OCI-LY7 (cell line): ENCODE measurements around the gene PLPP4. TPM values are rescaled to one million over a fixed set of nuclear protein-coding genes. Genes with fewer than 3 reads are reported as not detected.

Experiments
- BruUV-seq: library from RNA; stranded (reverse); fragments of 400-500 nt; replicated peaks from 2 replicates; lab custom pipeline; 2021; lab: Mats Ljungman, UMichigan
- CTCF ChIA-PET: fragments of 300-600 bp; sonication (Branson Sonifier 250); formaldehyde crosslinking; loops from one replicate; lab custom pipeline; 2022; ENCODE audit warnings: antibody characterized with exemption; ENCODE audit not compliant: unreplicated experiment; lab: Charles Lee
- POLR2A ChIA-PET: fragments of 300-600 bp; sonication (Branson Sonifier 250); formaldehyde crosslinking; loops from one replicate; lab custom pipeline; 2022; ENCODE audit warnings: antibody characterized with exemption; lab: Charles Lee
- DNase-seq: peaks from one replicate; pipeline ENCODE4 v3.0.0-alpha.2; 2015; ENCODE audit warnings: low spot score
- H2AFZ ChIP-seq: fragments of 200-600 bp; sonication (generic), shearing (Covaris generic); 2 replicates; pipeline ENCODE4 v1.6.1; 2014; ENCODE audit warnings: mild to moderate bottlenecking, antibody characterized with exemption, low read length, moderate library complexity
- H3K27ac ChIP-seq: fragments of 200-600 bp; sonication (generic); 2 replicates; pipeline ENCODE4 v1.5.1; 2014; ENCODE audit warnings: mixed run types, low read depth, mild to moderate bottlenecking, moderate library complexity, low read length, inconsistent platforms; ENCODE audit not compliant: poor library complexity, severe bottlenecking
- H3K36me3 ChIP-seq: fragments of 200-600 bp; sonication (generic); 2 replicates; pipeline ENCODE4 v1.6.1; 2014; ENCODE audit warnings: mild to moderate bottlenecking, antibody characterized with exemption, low read length, moderate library complexity, mixed read lengths; ENCODE audit not compliant: insufficient read depth
- H3K4me1 ChIP-seq: fragments of 200-600 bp; sonication (generic); 2 replicates; pipeline ENCODE4 v1.5.1; 2014; ENCODE audit warnings: mild to moderate bottlenecking, low read length; ENCODE audit not compliant: insufficient read depth, poor library complexity, severe bottlenecking
- H3K4me2 ChIP-seq: fragments of 200-600 bp; sonication (generic); 2 replicates; pipeline ENCODE4 v1.6.1; 2014; ENCODE audit warnings: mild to moderate bottlenecking, low read length
- H3K4me3 ChIP-seq: fragments of 200-600 bp; sonication (generic); 2 replicates; pipeline ENCODE4 v1.5.1; 2014; ENCODE audit warnings: mild to moderate bottlenecking, low read depth, low read length; ENCODE audit not compliant: poor library complexity, severe bottlenecking
- H3K79me2 ChIP-seq: fragments of 200-600 bp; sonication (generic); 2 replicates; pipeline ENCODE4 v1.6.1; 2016; ENCODE audit warnings: low read depth, mild to moderate bottlenecking, low read length, moderate library complexity, mixed read lengths; ENCODE audit not compliant: insufficient read depth
- H3K9me2 ChIP-seq: fragments of 200-600 bp; sonication (generic); 2 replicates; pipeline ENCODE4 v1.6.1; 2016; ENCODE audit warnings: mild to moderate bottlenecking, low read length, mixed read lengths; ENCODE audit not compliant: insufficient read depth
- H3K9me3 ChIP-seq: fragments of 200-600 bp; sonication (generic); 2 replicates; pipeline ENCODE4 v1.6.1; 2014; ENCODE audit warnings: mild to moderate bottlenecking, mixed run types, low read length, mixed read lengths
- H4K20me1 ChIP-seq: fragments of 200-600 bp; sonication (generic); 2 replicates; pipeline ENCODE4 v1.6.1; 2014; ENCODE audit warnings: mild to moderate bottlenecking, antibody characterized with exemption, low read length, moderate library complexity, mixed read lengths; ENCODE audit not compliant: insufficient read depth
- CTCF ChIP-seq: fragments of 200-600 bp; sonication (generic); conservative IDR thresholded peaks from 2 replicates; pipeline ENCODE4 v1.5.1; 2014; ENCODE audit warnings: mild to moderate bottlenecking, antibody characterized with exemption, low read length, moderate library complexity, mixed read lengths
- EZH2phosphoT487 ChIP-seq: fragments of 200-600 bp; sonication (generic); IDR thresholded peaks from 2 replicates; pipeline ENCODE4 v1.6.1; 2018; ENCODE audit warnings: low read depth, borderline replicate concordance, mild to moderate bottlenecking, mixed run types, antibody characterized with exemption, low read length, moderate library complexity, mixed read lengths
- intact Hi-C: fragments of 100-400 bp; cut with micrococcal nuclease; formaldehyde crosslinking; loops from one replicate; pipeline ENCODE4 v1.10.0; 2022; ENCODE audit not compliant: unreplicated experiment
- total RNA-seq, 2 experiments: library from RNA; depleted of rRNA in 1 of 2; stranded (reverse); fragments of >200 nt in 1 of 2; shearing (Covaris generic) in 1 of 2; gene quantifications; 2 replicates each; pipeline ENCODE4 v1.2.3, GENCODE V29; 2014 to 2022

PLPP4 gene
- total RNA-seq, 2 experiments from 2014 or later = not detected

GRCh38 chr10:120571266-120571665 lies 114.2 kb downstream of the PLPP4 start:
- H4K20me1 ChIP-seq = no peaks in the 10 kb centered on the region
- no peak for DNase-seq
- no peak overlapping the region for H3K4me3 ChIP-seq
- BruUV-seq = no TSS peak
- intact Hi-C loops = no loop called here
- ChIA-PET POLR2A (no interaction called here), CTCF (no interaction called here)
- H3K9me2 ChIP-seq = no peaks in the 10 kb centered on the region
- H3K4me2 ChIP-seq = no peak overlapping the region
- H3K79me2 ChIP-seq = no peaks in the 10 kb centered on the region
- no peaks in the 10 kb centered on the region for H3K4me1 ChIP-seq
- TF ChIP-seq EZH2phosphoT487 (no peak), CTCF (no peak)
- H3K36me3 ChIP-seq = no peaks in the 10 kb centered on the region
- no peaks in the 10 kb centered on the region for H3K9me3 ChIP-seq
- no peak overlapping the region for H3K27ac ChIP-seq
- H2AFZ ChIP-seq = no peak overlapping the region

GRCh38 chr10:120572307-120572706 lies 115.3 kb downstream of the PLPP4 start:
- ChIA-PET POLR2A (interaction anchor here (0.5 kb wide), 1 partner anchor 1683 kb away, joined by 3 read pairs; no protein-coding TSS in a partner anchor), CTCF (no interaction called here)
- no peak overlapping the region for H3K4me3 ChIP-seq
- H3K4me2 ChIP-seq = no peak overlapping the region
- H2AFZ ChIP-seq = no peak overlapping the region
- no peaks in the 10 kb centered on the region for H3K9me2 ChIP-seq
- no peaks in the 10 kb centered on the region for H3K79me2 ChIP-seq
- no peaks in the 10 kb centered on the region for H3K9me3 ChIP-seq
- H3K4me1 ChIP-seq = no peaks in the 10 kb centered on the region
- no peak for DNase-seq
- H4K20me1 ChIP-seq = no peaks in the 10 kb centered on the region
- TF ChIP-seq EZH2phosphoT487 (no peak), CTCF (no peak)
- intact Hi-C loops = no loop called here
- BruUV-seq = no TSS peak
- H3K36me3 ChIP-seq = no peaks in the 10 kb centered on the region
- H3K27ac ChIP-seq = no peak overlapping the region

- no peaks in the 10 kb centered on the region for H3K9me3 ChIP-seq
- no peak for DNase-seq
- intact Hi-C loops = no loop called here
- ChIA-PET POLR2A (no interaction called here), CTCF (no interaction called here)
- H3K9me2 ChIP-seq = no peaks in the 10 kb centered on the region
- H2AFZ ChIP-seq = no peak overlapping the region
- no peak overlapping the region for H3K27ac ChIP-seq
- H3K4me3 ChIP-seq = no peak overlapping the region
- no peaks in the 10 kb centered on the region for H3K79me2 ChIP-seq
- H3K4me2 ChIP-seq = no peak overlapping the region
- TF ChIP-seq CTCF (no peak), EZH2phosphoT487 (no peak)
- no TSS peak for BruUV-seq
- H4K20me1 ChIP-seq = no peaks in the 10 kb centered on the region
- no peaks in the 10 kb centered on the region for H3K4me1 ChIP-seq
- no peaks in the 10 kb centered on the region for H3K36me3 ChIP-seq
These were observed 116.3 kb downstream of the PLPP4 start for GRCh38 chr10:120573355-120573754.
